ENCODE data around the gene CCDC160.
A peak's percentile ranks its signal among the peaks of the same experiment; 100 is the strongest.
"Not testable (repeated sequence)": the region's sequence is repeated elsewhere in the genome, so short reads cannot be mapped to it uniquely, and the experiment has no call there.

CCDC160 gene

DNA sequence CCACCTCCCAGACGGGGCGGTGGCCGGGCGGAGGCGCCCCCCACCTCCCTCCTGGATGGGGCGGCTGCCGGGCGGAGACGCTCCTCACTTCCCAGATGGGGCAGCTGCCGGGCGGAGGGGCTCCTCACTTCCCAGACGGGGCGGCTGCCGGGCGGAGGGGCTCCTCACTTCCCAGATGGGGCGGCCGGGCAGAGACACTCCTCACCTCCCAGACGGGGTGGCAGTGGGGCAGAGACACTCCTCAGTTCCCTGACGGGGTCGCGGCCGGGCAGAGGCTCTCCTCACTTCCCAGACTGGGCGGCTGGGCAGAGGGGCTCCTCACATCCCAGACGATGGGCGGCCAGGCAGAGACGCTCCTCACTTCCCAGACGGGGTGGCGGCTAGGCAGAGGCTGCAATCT is 49.0 kb downstream of the CCDC160 start:
- DNase-seq = not testable (repeated sequence)

DNA sequence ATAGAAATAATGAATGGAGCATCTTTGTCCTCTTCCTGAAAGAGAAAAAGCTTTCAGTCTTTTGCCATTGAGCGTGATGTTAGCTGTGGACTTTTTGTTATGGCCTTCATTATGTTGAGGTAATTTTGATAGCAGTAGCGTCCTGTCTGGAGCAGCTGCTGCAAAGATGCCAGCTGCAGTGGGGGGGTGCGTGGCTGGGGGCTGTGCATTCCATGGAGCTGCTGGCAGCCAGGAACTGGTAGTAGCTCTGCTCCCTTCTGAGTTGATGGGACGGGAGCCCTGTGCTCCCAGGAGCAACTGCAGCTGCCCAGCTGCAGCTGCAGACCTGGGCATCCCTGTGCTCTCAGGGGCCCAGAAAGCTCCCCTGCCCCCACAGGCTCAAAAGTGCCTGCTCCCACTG is 50.4 kb downstream of the CCDC160 start:
- DNase-seq = no peak
- intact Hi-C loops (cut with DNase I) = no loop called here

More for the DNA sequence above, 49.0 kb downstream of the CCDC160 start:
- intact Hi-C loops (cut with DNase I) = not testable (repeated sequence)

DNA sequence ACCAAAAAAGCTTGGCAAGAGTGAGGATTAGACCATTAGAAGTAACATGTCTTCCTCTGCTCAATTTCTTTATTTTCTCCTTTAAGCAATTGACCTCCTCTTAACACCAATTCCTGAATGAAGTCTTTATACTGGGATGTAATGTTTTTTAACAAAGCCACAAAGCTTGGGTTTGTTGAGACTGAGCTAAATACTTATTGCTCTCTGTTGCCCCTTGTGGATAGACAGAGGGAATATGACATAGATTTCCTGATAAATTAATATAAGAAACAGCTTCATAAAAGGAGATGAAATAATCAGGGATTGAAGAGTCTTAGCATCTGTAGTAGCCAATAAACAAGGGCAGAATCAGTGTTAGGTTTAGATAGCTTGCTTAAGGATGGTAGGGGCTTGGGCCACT is 57.6 kb downstream of the CCDC160 start:
- intact Hi-C loops (cut with DNase I) = no loop called here
- peak in 1 of 42 donors; percentile 0 for DNase-seq
